Measurements from ENCODE around the gene TCEA3.

Gene TCEA3

DNA sequence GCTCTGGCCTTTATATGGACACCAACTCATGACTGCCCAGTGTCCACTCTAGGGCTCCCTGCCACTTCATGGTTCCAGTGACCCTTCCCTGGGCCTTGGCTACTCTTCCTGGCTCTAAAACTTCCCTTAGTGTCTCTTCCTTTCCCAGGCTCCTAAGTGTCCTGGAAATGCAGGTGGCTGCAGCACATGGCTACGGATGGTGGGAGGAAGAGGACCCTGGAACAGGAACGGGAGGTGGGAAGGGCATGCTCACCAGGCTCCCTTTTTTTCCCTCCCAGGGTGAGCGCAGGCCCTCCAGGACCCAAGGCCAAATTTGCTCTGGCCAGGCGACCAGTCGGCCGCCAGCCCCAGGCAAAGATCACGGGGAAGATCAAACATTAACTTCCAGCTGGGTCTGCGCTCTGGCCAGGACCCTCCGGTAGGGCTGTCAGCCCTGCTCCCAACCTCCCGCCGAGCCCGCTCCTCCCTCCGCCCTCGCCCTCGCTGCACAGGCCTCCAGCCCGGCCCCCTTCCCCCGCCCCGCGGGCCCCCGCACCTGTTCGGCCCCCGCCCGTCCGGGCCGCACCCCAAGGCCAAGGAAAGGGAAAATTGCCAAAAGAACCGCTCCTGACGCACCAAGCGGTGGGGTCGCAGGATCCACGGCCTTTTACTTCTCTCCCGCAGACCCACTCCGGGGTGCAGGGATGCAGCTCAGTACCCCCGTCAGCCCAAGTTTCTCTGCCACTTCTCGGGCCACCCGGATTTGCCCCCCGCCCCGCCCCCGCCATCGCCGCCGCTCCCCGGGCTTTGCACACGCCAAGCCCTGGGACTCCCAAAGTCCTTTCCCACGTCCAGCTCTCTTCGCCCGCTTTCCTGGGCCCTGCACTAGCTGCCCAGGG, 894 bp downstream of the TCEA3 start:
- H3K27me3 ChIP-seq (replicated peaks; ENCODE audit: control insufficient read depth, insufficient read depth, low read length) = peaks cover 4% of the 10 kb centered on the region
- TF ChIP-seq, protein P1, sequence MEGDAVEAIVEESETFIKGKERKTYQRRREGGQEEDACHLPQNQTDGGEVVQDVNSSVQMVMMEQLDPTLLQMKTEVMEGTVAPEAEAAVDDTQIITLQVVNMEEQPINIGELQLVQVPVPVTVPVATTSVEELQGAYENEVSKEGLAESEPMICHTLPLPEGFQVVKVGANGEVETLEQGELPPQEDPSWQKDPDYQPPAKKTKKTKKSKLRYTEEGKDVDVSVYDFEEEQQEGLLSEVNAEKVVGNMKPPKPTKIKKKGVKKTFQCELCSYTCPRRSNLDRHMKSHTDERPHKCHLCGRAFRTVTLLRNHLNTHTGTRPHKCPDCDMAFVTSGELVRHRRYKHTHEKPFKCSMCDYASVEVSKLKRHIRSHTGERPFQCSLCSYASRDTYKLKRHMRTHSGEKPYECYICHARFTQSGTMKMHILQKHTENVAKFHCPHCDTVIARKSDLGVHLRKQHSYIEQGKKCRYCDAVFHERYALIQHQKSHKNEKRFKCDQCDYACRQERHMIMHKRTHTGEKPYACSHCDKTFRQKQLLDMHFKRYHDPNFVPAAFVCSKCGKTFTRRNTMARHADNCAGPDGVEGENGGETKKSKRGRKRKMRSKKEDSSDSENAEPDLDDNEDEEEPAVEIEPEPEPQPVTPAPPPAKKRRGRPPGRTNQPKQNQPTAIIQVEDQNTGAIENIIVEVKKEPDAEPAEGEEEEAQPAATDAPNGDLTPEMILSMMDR (IDR thresholded peaks at IDR 0.05; ENCODE audit: insufficient read depth, low read length, poor library complexity, severe bottlenecking) = no peak
- no peaks in the 10 kb centered on the region for H3K36me3 ChIP-seq (ENCODE audit: control insufficient read depth, insufficient read depth, low read length)
- H3K4me3 ChIP-seq (replicated peaks; ENCODE audit: low read depth, low read length) = no peak overlapping the region
- no peak for DNase-seq (ENCODE audit: extremely low read depth, insufficient read length)

DNA sequence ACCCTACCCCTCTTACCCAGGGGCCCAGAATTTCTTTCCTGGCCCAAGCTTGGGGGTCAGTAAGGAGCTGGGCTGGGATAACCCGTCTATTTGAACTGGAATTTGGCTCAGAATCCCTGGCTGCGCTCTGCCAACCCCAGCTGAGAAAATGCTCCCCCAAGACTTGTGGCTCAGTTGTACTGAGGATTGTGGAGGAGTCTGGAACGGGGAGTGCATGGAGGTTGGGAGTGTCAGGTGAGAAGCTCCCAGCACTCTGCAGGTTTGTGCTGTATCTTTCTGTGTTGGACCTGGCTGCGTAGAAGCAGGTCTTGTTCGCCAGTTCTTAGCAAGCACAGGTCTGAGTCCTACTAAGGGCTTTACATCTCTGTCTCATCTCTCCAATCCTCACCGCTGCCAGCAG, 1.6 kb downstream of the TCEA3 start:
- no peak overlapping the region for H3K4me3 ChIP-seq (replicated peaks; ENCODE audit: low read depth, low read length)
- TF ChIP-seq, protein P1 (IDR thresholded peaks at IDR 0.05; ENCODE audit: insufficient read depth, low read length, poor library complexity, severe bottlenecking) = no peak
- H3K27me3 ChIP-seq (replicated peaks; ENCODE audit: control insufficient read depth, insufficient read depth, low read length) = peaks cover 4% of the 10 kb centered on the region
- H3K36me3 ChIP-seq (ENCODE audit: control insufficient read depth, insufficient read depth, low read length) = no peaks in the 10 kb centered on the region
- DNase-seq (ENCODE audit: extremely low read depth, insufficient read length) = no peak

DNA sequence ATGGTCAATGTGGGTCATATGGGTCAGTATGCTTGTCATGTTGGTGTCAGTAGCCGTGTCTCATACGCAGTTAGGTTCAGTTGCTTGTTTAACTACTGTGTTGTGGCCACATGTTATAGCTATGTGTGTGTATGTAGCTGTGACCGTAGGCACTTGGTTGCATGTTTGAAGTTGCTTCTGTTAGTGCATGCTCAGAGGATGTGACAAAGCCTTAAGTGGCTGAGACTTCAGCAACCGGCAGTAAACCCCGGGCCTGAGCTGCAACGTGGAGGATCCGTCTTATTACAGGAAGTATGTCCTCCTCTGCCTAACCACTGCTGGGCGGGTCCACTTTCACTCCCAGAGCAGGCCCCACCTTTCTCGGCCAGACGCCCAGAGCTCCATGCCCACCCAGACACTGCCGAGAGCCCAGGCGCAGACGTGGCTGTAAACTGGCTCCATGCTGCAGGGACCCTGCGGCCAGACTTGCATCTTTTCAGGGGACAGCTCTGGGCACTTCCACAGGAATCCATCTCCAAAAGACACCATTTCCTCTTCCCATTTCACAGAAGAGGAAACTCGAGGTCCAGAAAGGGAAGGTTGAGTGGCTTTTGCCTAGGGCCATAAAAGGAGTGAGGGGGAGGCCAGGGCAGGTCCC, 2.2 kb downstream of the TCEA3 start:
- H3K27me3 ChIP-seq (replicated peaks; ENCODE audit: control insufficient read depth, insufficient read depth, low read length) = peaks cover 4% of the 10 kb centered on the region
- DNase-seq (ENCODE audit: extremely low read depth, insufficient read length) = no peak
- H3K36me3 ChIP-seq (ENCODE audit: control insufficient read depth, insufficient read depth, low read length) = no peaks in the 10 kb centered on the region
- no peak overlapping the region for H3K4me3 ChIP-seq (replicated peaks; ENCODE audit: low read depth, low read length)
- TF ChIP-seq, protein P1 (IDR thresholded peaks at IDR 0.05; ENCODE audit: insufficient read depth, low read length, poor library complexity, severe bottlenecking) = no peak

DNA sequence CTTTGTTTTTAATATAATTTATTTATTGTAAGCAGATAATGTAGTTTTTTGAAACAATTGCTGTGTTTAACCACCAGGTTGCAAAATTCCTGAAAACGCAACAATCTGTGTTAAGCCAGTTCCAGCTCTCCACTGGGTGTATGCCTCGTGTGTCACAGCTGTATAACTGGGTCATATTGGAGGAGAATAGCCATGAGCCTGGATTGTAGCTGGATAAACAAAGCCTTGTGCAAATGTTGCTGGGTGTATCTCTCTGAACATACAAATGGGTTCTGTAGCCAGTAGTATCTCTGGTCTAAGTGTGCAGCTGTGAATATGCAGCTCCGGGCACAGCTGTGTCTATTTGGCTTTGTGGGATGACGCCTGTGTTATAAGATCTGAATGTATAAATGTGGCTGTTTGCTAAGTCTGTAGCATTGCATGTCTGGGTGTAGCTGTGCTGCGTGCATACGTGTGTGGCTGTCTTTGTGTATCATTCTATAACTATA, 2.8 kb downstream of the TCEA3 start:
- TF ChIP-seq, protein P1 (IDR thresholded peaks at IDR 0.05; ENCODE audit: insufficient read depth, low read length, poor library complexity, severe bottlenecking) = no peak
- H3K4me3 ChIP-seq (replicated peaks; ENCODE audit: low read depth, low read length) = no peak overlapping the region
- peaks cover 4% of the 10 kb centered on the region for H3K27me3 ChIP-seq (replicated peaks; ENCODE audit: control insufficient read depth, insufficient read depth, low read length)
- no peaks in the 10 kb centered on the region for H3K36me3 ChIP-seq (ENCODE audit: control insufficient read depth, insufficient read depth, low read length)
- DNase-seq (ENCODE audit: extremely low read depth, insufficient read length) = no peak

DNA sequence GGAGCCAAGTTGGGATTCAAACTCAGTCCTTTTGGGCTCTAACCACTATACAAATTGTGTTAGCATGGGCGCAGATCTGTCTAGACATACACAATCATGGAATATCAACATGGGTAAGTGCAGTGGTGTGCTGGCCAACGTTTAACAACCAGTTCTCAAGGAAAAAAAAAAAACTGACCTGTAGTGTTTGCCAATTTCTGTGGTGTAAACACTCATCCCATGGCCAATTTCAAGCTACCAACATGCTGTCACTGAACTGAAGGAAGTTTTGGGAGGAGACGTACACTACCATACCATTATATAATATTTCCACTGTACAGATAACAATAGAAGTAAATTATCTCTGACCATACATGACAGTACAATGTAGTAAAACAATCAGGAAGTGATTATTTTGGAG, 3.2 kb downstream of the TCEA3 start:
- H3K36me3 ChIP-seq (ENCODE audit: control insufficient read depth, insufficient read depth, low read length) = no peaks in the 10 kb centered on the region
- TF ChIP-seq, protein P1 (IDR thresholded peaks at IDR 0.05; ENCODE audit: insufficient read depth, low read length, poor library complexity, severe bottlenecking) = no peak
- DNase-seq (ENCODE audit: extremely low read depth, insufficient read length) = no peak
- H3K27me3 ChIP-seq (replicated peaks; ENCODE audit: control insufficient read depth, insufficient read depth, low read length) = peaks cover 4% of the 10 kb centered on the region
- no peak overlapping the region for H3K4me3 ChIP-seq (replicated peaks; ENCODE audit: low read depth, low read length)

All from GM06990 (cell line).